Ovary (tissue), 9 donors: ENCODE data around the gene COL4A1. TPM values are rescaled to one million over a fixed set of nuclear protein-coding genes. Genes with fewer than 3 reads are reported as not detected.

Experiments used
- DNase-seq, 5 donors: peaks; one replicate each; pipeline ENCODE4 v3.0.0-alpha.2; 2019 to 2020
- H3K27ac ChIP-seq, 2 donors: fragments of 200-600 bp; one replicate each; pipeline versions ENCODE4 v1.5.1 to v1.8.0; 2019 to 2022
- H3K27me3 ChIP-seq: fragments of 200-600 bp; one replicate; pipeline ENCODE4 v1.8.0; 2022
- H3K36me3 ChIP-seq: fragments of 200-600 bp; sonication (generic); one replicate; pipeline ENCODE4 v1.5.1; 2019
- H3K4me1 ChIP-seq: one replicate; pipeline ENCODE4 v1.8.1; 2013; ENCODE audit warnings: mild to moderate bottlenecking, moderate library complexity; ENCODE audit not compliant: insufficient read depth
- H3K4me3 ChIP-seq: fragments of 200-600 bp; sonication (generic); one replicate; pipeline ENCODE4 v1.5.1; 2017
- H3K9me3 ChIP-seq, 2 donors: fragments of 200-600 bp in 1 of 2; sonication (generic) in 1 of 2; one replicate each; pipeline versions ENCODE4 v1.5.1 to v1.8.1; 2013 to 2019; ENCODE audit warnings: mild to moderate bottlenecking in 1 of 2, moderate library complexity in 1 of 2
- EP300 ChIP-seq: sonication (generic); formaldehyde crosslinking; IDR thresholded peaks from one replicate; pipeline ENCODE4 v1.6.1; 2017; ENCODE audit warnings: antibody characterized with exemption
- POLR2A ChIP-seq: fragments of 450-650 bp; IDR thresholded peaks from one replicate; pipeline ENCODE4 v1.6.1; 2017; ENCODE audit warnings: antibody characterized with exemption, mild to moderate bottlenecking, moderate library complexity
- WGBS, 3 donors: extraction: QIAGEN DNeasy Blood & Tissue Kit in 1 of 3; methylation state at CpG; one replicate each; pipeline versions ENCODE4 v1.1.5 to v1.1.7; 2013 to 2017; 5-methylcytosine and 5-hydroxymethylcytosine counted together
- intact Hi-C, 4 donors: fragments of 100-400 bp; cut with DNase I; formaldehyde crosslinking; loops; one replicate each; pipeline versions ENCODE4 v1.11.0 to v1.15.1; 2022 to 2023
- polyA plus RNA-seq, 2 donors: library from polyadenylated mRNA; stranded (reverse); fragments of 200-250 nt in 1 of 2; fragments of 350-450 nt in 1 of 2; fragmentation: Illumina TruSeq in 1 of 2; extraction: RNeasy Lipid Tissue Mini Kit (QIAGEN cat#74804) in 1 of 2; gene quantifications; one replicate each; pipeline ENCODE4 v1.2.3, GENCODE V29; 2013 to 2014
- total RNA-seq, 7 donors: library from RNA; depleted of rRNA in 2 of 7; stranded (reverse); fragments of >200 nt in 2 of 7; fragmentation: NEBNext Ultra II Directional in 3 of 7; extraction: Animal tissue kit (Norgen Biotek cat#: 25700) in 3 of 7; gene quantifications; one replicate each; pipeline versions ENCODE4 v1.1.0 to v1.2.4, GENCODE V29; 2016 to 2023
- TF ChIP-seq, protein P1 (sequence below), 3 donors: fragments of 450-650 bp in 2 of 3; fragments of 200-600 bp in 1 of 3; IDR thresholded peaks; one replicate each; pipeline versions ENCODE4 v1.5.1 to v1.8.0; 2016 to 2022; ENCODE audit warnings: antibody characterized with exemption in 3 of 3, mild to moderate bottlenecking in 1 of 3
- donor health status: DM: no; HTN: no; CAD: no; lungs with moderate emphysema.
- donor health status: DM: no; HTN: no; CAD: no.
- donor health status: Bipolar disorder and iron deficiency.
- donor health status: DM: yes; HTN: yes; CAD: no.
- donor health status: DM: no; HTN: no; CAD: no.
- donor health status: DM: yes; HTN: yes; CAD: no.

Gene COL4A1
- total and polyA plus RNA-seq, 9 donors, result 42.3 to 421 (median 87.5) TPM

DNA sequence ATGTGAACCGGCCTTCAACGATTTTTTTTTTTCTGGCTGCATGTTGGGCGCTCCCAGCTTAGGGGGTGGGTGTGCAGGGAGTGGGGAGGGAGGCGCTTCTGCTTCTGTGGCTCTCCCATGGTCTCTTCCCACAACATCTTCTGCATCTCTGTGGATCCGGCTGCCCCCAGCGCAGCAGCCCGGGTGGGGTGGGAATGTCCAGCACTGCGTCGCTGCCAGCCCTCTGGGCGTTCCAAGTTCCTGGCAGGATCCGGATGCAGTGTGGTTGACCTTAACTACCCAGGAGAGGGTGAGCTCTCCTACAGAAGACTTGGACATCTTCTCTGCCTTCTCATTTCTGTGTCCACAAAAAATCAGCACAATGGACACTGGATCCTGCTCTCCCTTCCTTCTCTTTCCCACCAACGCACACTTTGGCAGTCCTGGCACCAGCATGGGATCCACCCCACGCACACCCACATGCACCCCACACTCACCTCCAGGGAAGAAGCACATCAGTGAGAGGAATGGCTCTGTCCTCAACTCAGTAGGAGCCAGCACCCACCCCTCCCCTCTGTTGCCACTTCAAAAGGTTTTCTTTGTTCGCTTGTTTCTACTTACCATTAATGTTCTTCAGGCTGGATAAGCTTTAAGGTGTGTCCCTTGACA is 177.3 kb downstream of the COL4A1 start:
- H3K27me3 ChIP-seq, result no peaks in the 10 kb centered on the region
- H3K4me1 ChIP-seq, result peaks cover 6% of the 10 kb centered on the region
- 86 to 90% (median 89%) methylated on average over 14 of the region's 14 CpGs for WGBS, 3 donors
- no peak overlapping the region for H3K4me3 ChIP-seq
- no peaks in the 10 kb centered on the region for H3K9me3 ChIP-seq
- H3K27ac ChIP-seq, result no peak overlapping the region
- H3K36me3 ChIP-seq, result no peaks in the 10 kb centered on the region
- TF ChIP-seq EP300, result no peak
- TF ChIP-seq, protein P1, sequence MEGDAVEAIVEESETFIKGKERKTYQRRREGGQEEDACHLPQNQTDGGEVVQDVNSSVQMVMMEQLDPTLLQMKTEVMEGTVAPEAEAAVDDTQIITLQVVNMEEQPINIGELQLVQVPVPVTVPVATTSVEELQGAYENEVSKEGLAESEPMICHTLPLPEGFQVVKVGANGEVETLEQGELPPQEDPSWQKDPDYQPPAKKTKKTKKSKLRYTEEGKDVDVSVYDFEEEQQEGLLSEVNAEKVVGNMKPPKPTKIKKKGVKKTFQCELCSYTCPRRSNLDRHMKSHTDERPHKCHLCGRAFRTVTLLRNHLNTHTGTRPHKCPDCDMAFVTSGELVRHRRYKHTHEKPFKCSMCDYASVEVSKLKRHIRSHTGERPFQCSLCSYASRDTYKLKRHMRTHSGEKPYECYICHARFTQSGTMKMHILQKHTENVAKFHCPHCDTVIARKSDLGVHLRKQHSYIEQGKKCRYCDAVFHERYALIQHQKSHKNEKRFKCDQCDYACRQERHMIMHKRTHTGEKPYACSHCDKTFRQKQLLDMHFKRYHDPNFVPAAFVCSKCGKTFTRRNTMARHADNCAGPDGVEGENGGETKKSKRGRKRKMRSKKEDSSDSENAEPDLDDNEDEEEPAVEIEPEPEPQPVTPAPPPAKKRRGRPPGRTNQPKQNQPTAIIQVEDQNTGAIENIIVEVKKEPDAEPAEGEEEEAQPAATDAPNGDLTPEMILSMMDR (IDR thresholded peaks at IDR 0.05), result no peak
- TF ChIP-seq POLR2A, result no peak
- intact Hi-C loops, result no loop called here
- DNase-seq, result no peak

DNA sequence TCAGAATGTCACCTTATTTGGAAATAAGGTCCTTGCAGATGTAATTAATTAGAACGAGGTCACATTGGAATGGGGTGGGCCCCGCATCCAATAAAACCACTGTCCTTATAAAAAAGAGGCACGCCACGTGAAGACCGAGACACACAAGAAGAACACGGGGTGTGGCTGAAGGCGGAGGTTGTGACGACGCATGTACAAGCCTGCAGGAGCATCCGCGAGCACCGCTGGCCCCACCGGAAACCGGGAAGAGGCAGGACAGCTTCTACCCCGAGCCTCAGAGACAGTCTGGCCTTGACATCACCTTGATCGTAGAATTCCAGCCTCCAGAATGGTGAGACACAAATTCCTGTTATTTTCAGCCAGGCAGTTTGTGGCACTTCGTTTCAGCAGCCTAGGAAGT is 177.9 kb downstream of the COL4A1 start:
- no peaks in the 10 kb centered on the region for H3K36me3 ChIP-seq
- peaks cover 6% of the 10 kb centered on the region for H3K4me1 ChIP-seq
- no peak for TF ChIP-seq EP300
- TF ChIP-seq POLR2A, result no peak
- TF ChIP-seq, protein P1 (IDR thresholded peaks at IDR 0.05), result no peak
- no peaks in the 10 kb centered on the region for H3K27me3 ChIP-seq
- DNase-seq, result no peak
- no peaks in the 10 kb centered on the region for H3K9me3 ChIP-seq
- intact Hi-C loops, result no loop called here
- no peak overlapping the region for H3K27ac ChIP-seq
- no peak overlapping the region for H3K4me3 ChIP-seq
- WGBS, 3 donors, result 90 to 92% (median 92%) methylated on average over 17 of the region's 17 CpGs

DNA sequence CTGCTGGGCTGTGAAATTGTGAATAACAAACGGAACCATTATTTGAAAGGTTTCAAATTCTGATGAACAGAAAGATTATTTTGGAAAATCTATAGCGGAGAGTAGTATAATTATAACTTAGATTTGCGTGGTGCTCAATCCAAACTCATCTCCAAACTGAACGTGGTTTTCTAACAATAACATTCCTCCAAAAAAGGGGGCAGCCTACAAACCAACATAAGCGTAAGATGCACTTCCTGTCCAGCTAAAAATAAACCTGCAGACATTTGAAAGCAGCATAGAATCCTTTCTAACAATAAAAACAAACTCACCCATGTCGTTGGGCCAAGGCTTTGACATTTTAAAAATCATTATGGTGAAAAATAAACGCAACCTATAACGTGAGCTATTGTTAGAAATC is 178.4 kb downstream of the COL4A1 start:
- Histone ChIP-seq H3K4me3 (no peak overlapping the region), H3K27me3 (no peaks in the 10 kb centered on the region), H3K9me3 (no peaks in the 10 kb centered on the region), H3K27ac (no peak overlapping the region), H3K4me1 (peaks cover 6% of the 10 kb centered on the region), H3K36me3 (no peaks in the 10 kb centered on the region)
- 72 to 79% (median 74%) methylated on average over 8 of the region's 8 CpGs for WGBS, 3 donors
- intact Hi-C loops, result no loop called here
- no peak for DNase-seq
- TF ChIP-seq, protein P1 (IDR thresholded peaks at IDR 0.05), result no peak
- TF ChIP-seq POLR2A (no peak), EP300 (no peak)

DNA sequence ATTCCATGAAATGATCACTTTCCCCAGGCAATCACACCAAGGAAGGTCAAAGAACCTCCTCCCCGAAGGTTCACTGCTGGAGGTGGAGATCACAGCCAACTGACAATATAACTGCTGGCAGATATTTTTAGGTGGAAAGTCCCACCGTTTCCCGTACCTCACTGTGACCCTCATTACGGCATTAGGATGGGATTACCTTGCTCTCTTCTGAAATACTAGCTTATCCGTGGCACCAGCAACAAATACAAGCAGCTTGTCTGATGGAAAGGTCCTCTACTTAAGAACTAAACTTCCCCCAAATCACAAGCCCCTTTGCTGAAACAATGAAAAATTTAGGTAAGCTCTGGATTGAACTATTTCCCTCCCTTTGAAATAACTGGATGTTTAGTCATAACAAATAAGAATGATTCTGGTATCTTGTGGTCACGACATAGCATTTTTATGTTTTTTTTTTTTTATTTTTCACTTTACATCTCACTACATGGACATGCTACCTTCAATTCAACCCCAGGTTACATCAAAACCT is 178.9 kb downstream of the COL4A1 start:
- intact Hi-C loops, result no loop called here

More for the DNA sequence above, 178.9 kb downstream of the COL4A1 start:
- no peaks in the 10 kb centered on the region for H3K36me3 ChIP-seq
- WGBS, 3 donors, result 69 to 72% (median 70%) methylated on average over 6 of the region's 6 CpGs
- no peak overlapping the region for H3K4me3 ChIP-seq
- TF ChIP-seq, protein P1 (IDR thresholded peaks at IDR 0.05), result no peak
- H3K9me3 ChIP-seq, result no peaks in the 10 kb centered on the region
- no peaks in the 10 kb centered on the region for H3K27me3 ChIP-seq
- H3K27ac ChIP-seq, result no peak overlapping the region
- H3K4me1 ChIP-seq, result peaks cover 6% of the 10 kb centered on the region
- DNase-seq, result no peak
